HG03280 (cell line): ENCODE data around the gene SELENON.

Experiments used
- ATAC-seq: cut with Tn5 transposase; IDR thresholded peaks from one replicate; pipeline ENCODE4 v1.9.1; 2021; ENCODE audit warnings: mild to moderate bottlenecking, moderate library complexity; ENCODE audit not compliant: unreplicated experiment

SELENON gene

DNA sequence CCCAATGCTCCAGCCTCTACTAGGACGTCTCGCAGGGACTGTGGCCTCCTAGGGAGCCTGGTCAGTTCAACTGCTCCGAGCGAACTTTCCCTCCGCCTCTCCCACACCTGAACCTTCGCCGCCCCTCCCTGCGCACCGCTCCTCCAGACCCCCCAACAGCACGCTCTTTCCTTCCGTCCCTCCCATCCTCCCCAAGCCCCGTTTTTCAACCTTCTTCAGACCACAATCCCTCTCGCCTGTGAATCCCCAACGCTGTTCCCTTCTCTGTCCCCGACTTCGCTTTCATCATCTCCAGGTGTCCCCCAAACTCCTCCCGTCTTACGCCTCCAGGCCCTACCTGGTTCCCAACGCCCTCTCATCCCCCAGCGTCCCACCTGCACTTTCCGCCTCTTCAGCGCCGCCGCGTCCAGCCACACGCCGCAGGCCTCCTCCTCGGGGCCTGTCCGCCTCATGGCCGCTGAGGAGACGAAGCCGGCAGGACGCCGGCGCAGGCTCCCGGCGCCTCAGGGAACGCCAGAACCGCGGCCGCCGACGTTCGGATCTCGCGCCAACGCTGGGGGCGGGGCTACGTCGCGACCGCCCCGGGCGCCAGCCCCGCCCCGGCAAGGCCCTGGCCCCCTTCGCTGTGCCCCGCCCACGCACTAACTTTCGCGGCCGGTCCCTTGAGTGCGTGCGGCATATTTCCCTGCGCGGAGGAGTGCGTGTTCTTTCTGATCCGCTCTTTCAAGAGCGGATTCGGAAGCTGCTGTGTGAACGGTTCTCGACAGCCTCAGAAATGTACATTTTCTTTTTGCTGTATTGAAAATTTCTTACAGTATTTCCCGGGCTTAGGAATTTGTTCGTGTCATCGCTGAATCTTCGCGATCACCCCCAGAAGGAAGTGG lies 59.2 kb downstream of the SELENON start, which contains the start of gene AUNIP:
AUNIP (minus strand) TSS at position 552 of the 884 bp plus-strand sequence; CDS start at position 452, 100 bp downstream.
- ATAC-seq, result peak; percentile 82

DNA sequence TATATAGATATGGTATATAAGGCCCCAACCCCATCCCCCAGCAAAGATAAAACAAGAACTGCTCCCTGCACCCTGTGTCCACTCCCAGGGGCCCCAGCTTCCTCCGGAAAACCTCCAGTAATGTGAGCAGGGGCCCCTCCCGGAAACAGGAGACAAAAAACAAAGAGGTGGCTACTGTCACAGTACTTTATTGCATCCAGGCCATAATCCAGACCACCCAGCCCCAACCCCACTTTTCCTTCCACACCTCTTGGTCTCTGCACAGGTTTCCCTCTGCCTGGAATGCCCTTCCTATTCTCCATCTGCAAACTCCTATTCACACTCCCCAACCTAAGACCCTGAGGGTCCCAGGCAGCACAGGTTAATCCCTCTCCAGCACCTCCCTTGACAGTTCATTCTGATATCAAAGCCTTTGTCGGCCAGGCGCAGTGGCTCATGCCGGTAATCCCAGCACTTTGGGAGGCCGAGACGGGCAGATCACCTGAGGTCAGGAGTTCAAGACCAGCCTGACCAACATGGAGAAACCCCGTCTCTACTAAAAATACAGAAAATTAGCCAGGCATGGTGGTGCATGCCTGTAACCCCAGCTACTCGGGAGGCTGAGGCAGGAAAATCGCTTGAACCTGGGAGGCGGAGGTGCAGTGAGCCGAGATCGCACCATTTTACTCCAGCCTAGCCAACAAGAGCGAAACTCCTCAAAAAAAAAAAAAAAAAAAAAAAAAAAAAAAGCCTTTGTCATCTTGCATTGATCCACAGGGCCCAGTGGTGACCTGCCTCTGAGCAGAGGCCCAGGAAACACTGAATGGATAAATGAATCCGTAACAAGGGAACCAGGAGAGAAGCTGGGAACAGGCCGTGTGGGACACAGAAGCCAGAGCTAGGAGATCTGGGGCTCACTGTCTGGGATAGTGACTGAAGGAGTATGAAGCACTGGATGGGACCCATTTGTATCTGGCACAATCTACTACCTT lies 61.6 kb downstream of the SELENON start:
- no peak for ATAC-seq

DNA sequence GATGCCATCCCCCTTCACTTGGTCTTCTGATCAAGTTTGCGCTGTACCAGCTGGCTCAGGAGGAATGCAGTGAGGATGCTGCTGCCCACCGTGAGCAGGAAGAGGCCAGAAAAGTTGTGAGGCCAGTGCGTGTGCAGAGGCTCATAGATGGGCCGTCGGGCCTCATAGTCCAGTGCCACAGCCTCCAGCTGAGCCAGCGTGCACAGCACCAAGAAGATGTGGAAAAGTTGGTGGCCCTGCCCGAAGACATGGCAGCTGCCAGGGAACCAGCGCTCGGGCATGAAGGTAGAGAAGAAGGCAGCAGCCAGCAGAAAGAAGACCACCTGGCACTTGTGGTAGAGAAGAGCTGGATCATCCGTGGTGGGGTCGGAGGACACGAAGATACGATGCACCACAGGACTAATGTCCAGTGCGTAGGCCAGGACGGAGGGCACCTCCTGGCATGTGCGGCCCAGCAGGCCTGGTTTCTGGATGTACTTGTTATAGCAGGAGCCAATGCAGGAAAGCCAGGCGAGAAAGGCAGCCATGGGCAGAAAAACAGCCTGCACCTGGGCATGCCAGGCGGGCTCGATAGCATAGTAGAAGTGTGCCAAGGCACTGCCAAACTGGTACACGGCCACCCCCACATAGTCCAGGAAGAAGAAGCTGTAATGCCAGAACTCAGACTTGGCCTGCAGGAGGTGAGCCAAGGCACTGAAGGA lies 62.9 kb downstream of the SELENON start:
- no peak for ATAC-seq

GRCh38 chr1:25863486-25864262 lies 63.7 kb downstream of the SELENON start:
- ATAC-seq, result no peak

- ATAC-seq, result no peak
Measured at GRCh38 chr1:25864434-25864833, 64.4 kb downstream of the SELENON start.

DNA sequence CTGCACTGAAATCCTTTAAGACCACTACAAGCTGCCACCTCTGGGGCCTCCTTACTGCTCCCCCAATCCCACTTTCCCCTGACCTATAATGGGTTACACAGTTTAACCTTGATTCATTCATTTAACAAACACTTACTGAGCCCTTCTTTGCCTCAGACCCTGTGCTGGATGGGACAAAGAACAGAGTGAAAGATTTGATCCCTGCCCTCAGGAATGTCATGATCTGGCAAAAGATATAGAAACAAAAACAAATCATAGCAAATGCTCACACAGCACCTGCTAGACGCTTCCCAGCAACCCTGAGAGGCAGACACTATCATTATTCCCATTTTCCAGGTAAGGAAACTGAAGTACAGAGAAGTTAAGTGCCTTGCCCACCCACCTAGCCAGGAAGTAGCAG lies 66.3 kb downstream of the SELENON start:
- ATAC-seq, result no peak

- no peak for ATAC-seq
Measured at GRCh38 chr1:25867210-25867991, 67.4 kb downstream of the SELENON start.
